B cell (primary cell): ENCODE measurements around the gene LPAR2. TPM values are rescaled to one million over a fixed set of nuclear protein-coding genes. Genes with fewer than 3 reads are reported as not detected.

Source experiments
- ATAC-seq: fragments of 200-7000 bp; cut with Tn5 transposase; one replicate; pipeline ENCODE4 v1.10.0; 2021; ENCODE audit warnings: low read depth, mild to moderate bottlenecking, moderate number of reproducible peaks, moderate library complexity
- CTCF ChIA-PET: fragments of 350-600 bp; sonication (Branson Sonifier 250); formaldehyde crosslinking; loops from one replicate; lab custom pipeline; 2021; ENCODE audit warnings: antibody characterized with exemption, inconsistent platforms; lab: Charles Lee
- POLR2A ChIA-PET: fragments of 350-600 bp; sonication (Branson Sonifier 250); formaldehyde crosslinking; loops from one replicate; lab custom pipeline; 2021; ENCODE audit warnings: antibody characterized with exemption; lab: Charles Lee
- DNase-seq: peaks from one replicate; pipeline ENCODE4 v3.0.0; 2013
- H2AFZ ChIP-seq: 2 replicates; pipeline ENCODE4 v1.6.1; 2012; ENCODE audit warnings: mild to moderate bottlenecking, low read depth, low read length; ENCODE audit not compliant: insufficient read depth, poor library complexity, severe bottlenecking
- H3K27ac ChIP-seq, 2 donors: 1 replicate in 1 of 2; 2 replicates in 1 of 2; pipeline ENCODE4 v1.5.1; 2012 to 2013; ENCODE audit warnings: low read length in 2 of 2, mild to moderate bottlenecking in 2 of 2, moderate library complexity in 1 of 2
- H3K27me3 ChIP-seq, 4 experiments: fragments of 200-600 bp in 1 of 4; sonication (generic) in 1 of 4; replicated peaks in 1 of 4; 1 replicate in 2 of 4; 2 replicates in 2 of 4; pipeline versions ENCODE4 v1.6.1 to v1.7.0; 2013 to 2016; ENCODE audit warnings: low read length in 3 of 4, mild to moderate bottlenecking in 2 of 4, mixed read lengths in 1 of 4, moderate library complexity in 1 of 4; ENCODE audit not compliant: insufficient read depth in 4 of 4, control insufficient read depth in 3 of 4; ENCODE audit errors: control extremely low read depth in 1 of 4
- H3K36me3 ChIP-seq, 2 experiments: replicated peaks in 1 of 2; 1 replicate in 1 of 2; 2 replicates in 1 of 2; pipeline versions ENCODE4 v1.6.1 to v1.7.1; 2013; ENCODE audit warnings: low read length in 1 of 2; ENCODE audit not compliant: insufficient read depth in 2 of 2, control insufficient read depth in 1 of 2; ENCODE audit errors: control extremely low read depth in 1 of 2, extremely low read depth in 1 of 2
- H3K4me1 ChIP-seq, 2 donors: fragments of 200-600 bp in 1 of 2; sonication (generic) in 1 of 2; 1 replicate in 1 of 2; 2 replicates in 1 of 2; pipeline versions ENCODE4 v1.5.1 to v1.6.1; 2013 to 2017; ENCODE audit warnings: low read length in 2 of 2; ENCODE audit not compliant: control insufficient read depth in 2 of 2, insufficient read depth in 2 of 2
- H3K4me2 ChIP-seq: replicated peaks from 2 replicates; pipeline ENCODE3; 2012; ENCODE audit warnings: mild to moderate bottlenecking, low read depth, low read length; ENCODE audit not compliant: poor library complexity, severe bottlenecking
- H3K4me3 ChIP-seq, 5 experiments: fragments of 200-600 bp in 1 of 5; sonication (generic) in 1 of 5; 1 replicate in 3 of 5; 2 replicates in 2 of 5; pipeline versions ENCODE4 v1.5.1 to v1.7.0; 2011 to 2016; ENCODE audit warnings: low read length in 4 of 5, mild to moderate bottlenecking in 4 of 5, low read depth in 2 of 5, control low read depth in 1 of 5, moderate library complexity in 1 of 5; ENCODE audit not compliant: insufficient read depth in 1 of 5; ENCODE audit errors: control extremely low read depth in 1 of 5, extremely low read depth in 1 of 5
- H3K79me2 ChIP-seq: fragments of 200-600 bp; sonication (generic); one replicate; pipeline ENCODE4 v1.6.0; 2016; ENCODE audit warnings: low read length; ENCODE audit not compliant: control insufficient read depth, insufficient read depth
- H3K9ac ChIP-seq: fragments of 200-600 bp; sonication (generic); 2 replicates; pipeline ENCODE4 v1.6.1; 2017; ENCODE audit warnings: mild to moderate bottlenecking, low read length, moderate library complexity
- H3K9me3 ChIP-seq, 3 donors: one replicate each; pipeline versions ENCODE4 v1.6.1 to v1.7.1; 2013; ENCODE audit warnings: low read length in 2 of 3; ENCODE audit not compliant: control insufficient read depth in 2 of 3, insufficient read depth in 1 of 3; ENCODE audit errors: control extremely low read depth in 1 of 3
- H4K20me1 ChIP-seq: 2 replicates; pipeline ENCODE4 v1.6.0; 2012; ENCODE audit warnings: mild to moderate bottlenecking, low read length; ENCODE audit not compliant: insufficient read depth, control insufficient read depth, poor library complexity, severe bottlenecking
- H3K27ac Mint-ChIP-seq: one replicate; pipeline ENCODE4 v1.8.0; 2021; ENCODE audit warnings: mixed read lengths
- H3K27me3 Mint-ChIP-seq: one replicate; pipeline ENCODE4 v1.8.0; 2021; ENCODE audit warnings: mixed read lengths
- H3K4me1 Mint-ChIP-seq: one replicate; pipeline ENCODE4 v1.8.0; 2021; ENCODE audit warnings: mixed read lengths
- H3K4me3 Mint-ChIP-seq: one replicate; pipeline ENCODE4 v1.8.0; 2021; ENCODE audit warnings: mixed read lengths
- H3K9me3 Mint-ChIP-seq: one replicate; pipeline ENCODE4 v1.8.0; 2022; ENCODE audit warnings: mixed read lengths; ENCODE audit not compliant: insufficient read depth
- CTCF ChIP-seq: fragments of 200-600 bp; IDR thresholded peaks from one replicate; pipeline ENCODE4 v1.8.0; 2022; ENCODE audit warnings: antibody characterized with exemption, mild to moderate bottlenecking
- EZH2 ChIP-seq: IDR thresholded peaks from 2 replicates; pipeline ENCODE4 v1.6.1; 2012; ENCODE audit warnings: borderline replicate concordance, low read depth, mild to moderate bottlenecking, moderate library complexity, low read length; ENCODE audit not compliant: insufficient read depth, poor library complexity, severe bottlenecking
- WGBS: methylation state at CpG from one replicate; pipeline ENCODE4 v1.1.5; 2013; ENCODE audit warnings: missing lambda C conversion rate; ENCODE audit not compliant: insufficient coverage; 5-methylcytosine and 5-hydroxymethylcytosine counted together
- intact Hi-C: fragments of 100-400 bp; cut with micrococcal nuclease; formaldehyde crosslinking; loops from one replicate; pipeline ENCODE4 v1.10.0; 2022
- polyA plus RNA-seq: library from polyadenylated mRNA; depleted of rRNA; stranded (reverse); fragments of >200 nt; gene quantifications from 2 replicates; pipeline ENCODE4 v1.2.3, GENCODE V29; 2012
- total RNA-seq, 2 donors: library from RNA; stranded (reverse); fragments of 120-200 nt in 1 of 2; gene quantifications; 1 replicate in 1 of 2; 2 replicates in 1 of 2; pipeline versions ENCODE4 v1.2.3 to v1.2.4, GENCODE V29; 2013 to 2022

Gene LPAR2
- total and polyA plus RNA-seq, 2 donors (not counting 1 experiment from before 2014, with no cell fraction given): 27.1 to 37.2 TPM

- H3K36me3 ChIP-seq: no peaks in the 10 kb centered on the region
- H3K4me1 ChIP-seq: peaks cover 11 to 16% of the 10 kb centered on the region in 2 donors
- TF ChIP-seq CTCF (no peak), EZH2 (no peak)
- intact Hi-C loops: loop anchor here (1.0 to 5.0 kb wide), 5 partner anchors 10 to 204 kb away; partner anchors contain the start of genes GMIP, LPAR2, ZNF101 and ZNF506
- WGBS: 7% methylated on average over 80 of the region's 80 CpGs
- Mint-ChIP-seq H3K4me1 (peaks cover 24% of the 10 kb centered on the region), H3K27me3 (no peaks in the 10 kb centered on the region), H3K9me3 (no peaks in the 10 kb centered on the region), H3K27ac (peak within 1 kb of the TSS; percentile 89), H3K4me3 (peak within 1 kb of the TSS; percentile 89)
- peak within 1 kb of the TSS; percentile 73 for H3K9ac ChIP-seq
- DNase-seq (peak; percentile 99), ATAC-seq (peak; percentile 99)
- H3K27ac ChIP-seq: peak within 1 kb of the TSS; percentile 51 to 70
- peak within 1 kb of the TSS; percentile 89 for H2AFZ ChIP-seq
- H3K4me2 ChIP-seq: peak within 1 kb of the TSS; percentile 96
- H3K79me2 ChIP-seq: peaks cover 6% of the 10 kb centered on the region
- ChIA-PET POLR2A (interaction anchor here (1.1 to 2.0 kb wide), 2 partner anchors 10 to 18 kb away, joined by 6 to 8 read pairs; partner anchors contain the start of gene LPAR2), CTCF (interaction anchor here (0.7 kb wide), 1 partner anchor 66 kb away, joined by 3 read pairs; no protein-coding TSS in a partner anchor)
- peak within 1 kb of the TSS in 4 of 5 experiments; percentile 48 to 64 (median 56) for H3K4me3 ChIP-seq
- no peaks in the 10 kb centered on the region for H4K20me1 ChIP-seq
- no peaks in the 10 kb centered on the region for H3K27me3 ChIP-seq
- H3K9me3 ChIP-seq: no peaks in the 10 kb centered on the region
Measured at GRCh38 chr19:19618219-19619051, 9.6 kb downstream of the LPAR2 start, which contains the start of gene PBX4. Gene PBX4 (minus strand): TSS chr19:19618687. CDS start chr19:19618629, 58 bp downstream.
